ENCODE data around the gene TMEM131.

GRCh38 chr2:97774425-97774824 is 221.3 kb downstream of the TMEM131 start:
- TF ChIP-seq CTCF (conservative IDR thresholded peaks at IDR 0.05) (peak; percentile 62), EZH2 (IDR thresholded peaks at IDR 0.05; ENCODE audit: low read depth) (no peak)

Data from PC-9 (cell line).